Urothelium cell line (cell line): ENCODE results near the gene FRAS1.
"Not testable (repeated sequence)": the region's sequence is repeated elsewhere in the genome, so short reads cannot be mapped to it uniquely, and the experiment has no call there.

ENCODE experiments used
- DNase-seq: peaks from one replicate; pipeline ENCODE4 v3.0.0; 2011; ENCODE audit warnings: low spot score, mixed read lengths
- FAIRE-seq: peaks from 2 replicates; lab custom pipeline; 2011; peaks lifted over from hg19 to GRCh38; lab: Jason Lieb, UNC

FRAS1 gene

DNA sequence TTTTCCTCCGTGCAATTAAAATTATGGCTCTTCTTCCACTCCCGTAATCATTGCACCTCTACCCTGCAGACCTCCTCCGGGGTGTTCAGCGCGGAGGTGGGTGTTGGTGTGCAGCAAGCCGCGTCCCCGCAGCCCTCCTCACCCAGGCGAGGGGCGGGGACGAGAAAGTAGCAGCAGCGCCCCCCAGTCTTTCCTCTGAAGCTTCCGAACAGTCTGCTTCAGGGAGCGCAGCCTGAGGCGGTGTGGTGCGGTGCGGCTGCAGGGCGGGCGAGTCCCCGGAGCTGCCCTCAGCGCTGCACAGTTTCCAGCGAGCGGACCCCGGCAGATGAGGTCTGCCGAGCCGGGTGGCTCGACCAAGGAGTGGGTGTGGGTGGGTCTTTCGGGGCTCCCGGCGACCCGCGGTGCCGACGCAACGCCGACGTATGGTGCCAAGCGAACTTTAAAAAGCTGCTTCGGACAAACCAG lies at the start of gene FRAS1:
Gene FRAS1, plus strand, starts transcription at position 189 of the 465 bp plus-strand sequence. CDS start 687 bp downstream, outside the sequence.
- peak; percentile 32 for DNase-seq
- FAIRE-seq = no peak

- FAIRE-seq, DNase-seq: not testable (repeated sequence)
Measured at GRCh38 chr4:78011003-78011402, 46.1 kb upstream of the FRAS1 start.

- FAIRE-seq (no peak), DNase-seq (no peak)
Measured at GRCh38 chr4:78014889-78015886, 41.9 kb upstream of the FRAS1 start.

DNA sequence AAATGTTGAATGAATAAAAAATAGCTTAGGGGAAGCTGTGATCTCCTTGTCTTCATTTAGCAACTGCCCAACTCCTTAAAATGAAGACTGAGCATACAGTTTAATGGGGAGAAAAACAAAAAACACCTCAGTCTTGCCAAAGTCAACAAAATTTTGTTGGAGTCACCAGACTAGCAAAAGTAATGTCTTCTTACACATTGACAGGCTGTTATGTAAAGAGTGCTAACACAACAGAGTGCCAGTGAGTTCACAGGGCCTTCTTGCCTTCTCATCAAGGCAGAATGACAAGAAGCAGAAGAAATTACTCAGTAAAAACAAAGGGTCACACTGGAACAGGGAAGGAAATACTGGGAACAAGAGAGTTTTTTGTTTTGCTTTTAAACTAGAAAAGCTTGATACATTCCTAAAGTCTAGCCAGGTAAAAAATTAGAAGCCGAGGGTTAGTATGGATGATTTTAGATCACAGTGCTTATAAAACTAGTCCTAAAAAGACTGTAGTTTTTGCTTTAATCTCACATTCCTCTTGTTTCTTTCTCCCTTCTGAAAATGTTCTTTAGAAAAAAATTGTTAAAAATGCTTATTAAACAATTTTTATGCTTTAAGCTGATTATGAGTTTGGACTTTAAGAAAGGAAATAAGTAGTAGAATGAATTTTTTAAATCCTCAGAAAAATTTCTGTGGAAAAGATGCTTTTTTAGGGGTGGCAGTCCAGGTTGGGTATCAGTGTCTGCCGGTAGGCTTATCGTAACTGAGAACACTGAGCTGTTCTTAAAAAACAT lies 38.7 kb upstream of the FRAS1 start:
- FAIRE-seq = no peak
- no peak for DNase-seq

DNA sequence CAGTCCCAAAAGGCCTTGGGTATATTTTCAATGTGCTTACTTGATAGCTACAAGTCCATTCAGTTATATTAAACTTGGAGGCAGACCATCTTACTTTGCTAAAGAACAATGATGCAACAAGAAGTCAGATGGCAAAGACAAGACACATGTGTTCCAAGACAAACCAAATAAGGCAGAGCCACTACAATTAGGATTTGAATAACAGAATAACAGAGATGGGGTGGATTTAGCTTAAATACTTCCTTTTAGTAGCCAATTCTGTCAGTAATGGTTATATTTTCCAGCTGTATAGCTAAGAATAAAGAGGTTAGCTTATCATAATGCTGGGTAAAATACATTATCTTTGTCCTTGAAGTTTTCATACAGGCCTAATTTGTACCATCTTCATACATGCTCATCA lies 37.7 kb upstream of the FRAS1 start:
- FAIRE-seq (no peak), DNase-seq (no peak)

GRCh38 chr4:78020677-78021076 lies 36.4 kb upstream of the FRAS1 start:
- DNase-seq (no peak), FAIRE-seq (peak; percentile 35)

GRCh38 chr4:78022517-78022916 lies 34.6 kb upstream of the FRAS1 start:
- DNase-seq = no peak
- FAIRE-seq = no peak

- DNase-seq (no peak), FAIRE-seq (no peak)
Measured at GRCh38 chr4:78024085-78024484, 33.0 kb upstream of the FRAS1 start.

GRCh38 chr4:78024576-78025091 lies 32.5 kb upstream of the FRAS1 start:
- no peak for DNase-seq
- no peak for FAIRE-seq

- FAIRE-seq = no peak
- no peak for DNase-seq
Measured at GRCh38 chr4:78031417-78031950, 25.6 kb upstream of the FRAS1 start.

DNA sequence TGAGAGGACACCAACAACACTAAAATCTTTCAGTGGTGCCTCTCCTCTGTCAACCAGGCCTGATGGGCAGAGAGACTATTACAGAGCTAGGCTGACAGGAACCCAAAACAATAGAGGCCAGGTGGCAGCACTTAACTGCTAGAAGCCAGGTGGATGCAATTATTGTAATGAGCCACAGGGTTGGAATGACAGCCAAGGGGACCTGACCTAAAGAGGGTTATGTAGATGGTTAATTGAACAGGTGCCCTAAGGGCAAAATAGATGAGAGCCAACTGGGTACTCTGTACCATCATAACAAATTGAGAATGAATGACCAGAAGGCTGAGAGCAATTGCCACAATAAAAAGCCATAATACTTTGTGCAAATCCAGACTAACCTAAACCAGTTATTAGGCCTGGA lies 24.7 kb upstream of the FRAS1 start:
- FAIRE-seq (no peak), DNase-seq (no peak)

DNA sequence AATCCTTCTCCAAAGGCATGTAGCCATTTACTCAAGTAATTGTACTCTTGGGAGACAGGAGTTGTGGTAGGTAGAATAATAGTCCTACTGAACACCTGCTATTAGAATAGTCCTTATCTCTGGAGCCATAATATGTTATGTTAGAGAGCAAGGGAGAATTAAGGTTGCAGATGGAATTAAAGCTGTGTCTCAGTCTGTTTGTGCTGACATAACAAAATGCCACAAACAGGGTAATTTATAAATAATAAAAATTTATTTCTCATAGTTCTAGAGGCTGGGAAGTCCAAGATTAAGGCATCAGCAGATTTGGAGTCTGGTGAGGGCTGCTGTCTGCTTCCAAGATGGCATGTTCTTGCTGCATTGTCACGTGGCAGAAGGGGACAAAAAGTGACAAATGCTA lies 24.2 kb upstream of the FRAS1 start:
- no peak for FAIRE-seq
- DNase-seq = no peak

GRCh38 chr4:78033861-78034260 lies 23.3 kb upstream of the FRAS1 start:
- FAIRE-seq = no peak
- DNase-seq = peak; percentile 7

DNA sequence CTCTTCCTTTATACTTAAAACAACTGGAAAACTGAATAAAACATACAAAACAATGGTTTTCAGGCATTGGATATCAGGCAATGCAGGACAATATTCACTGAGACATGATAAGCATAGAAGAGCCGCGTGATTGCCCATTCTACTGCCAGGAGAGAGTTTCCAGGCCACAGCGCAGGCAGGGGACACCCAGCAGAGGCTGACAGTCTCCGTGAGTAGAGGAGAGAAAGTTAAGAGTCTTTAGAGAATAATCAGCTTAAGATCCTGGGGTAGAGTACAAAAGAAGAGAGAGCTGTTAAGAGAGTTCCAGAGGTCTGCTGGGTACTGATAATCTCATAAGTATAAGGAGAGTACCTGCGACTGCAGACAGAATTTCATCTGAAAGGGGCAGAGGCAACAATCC lies 18.4 kb upstream of the FRAS1 start:
- no peak for FAIRE-seq
- DNase-seq = no peak

DNA sequence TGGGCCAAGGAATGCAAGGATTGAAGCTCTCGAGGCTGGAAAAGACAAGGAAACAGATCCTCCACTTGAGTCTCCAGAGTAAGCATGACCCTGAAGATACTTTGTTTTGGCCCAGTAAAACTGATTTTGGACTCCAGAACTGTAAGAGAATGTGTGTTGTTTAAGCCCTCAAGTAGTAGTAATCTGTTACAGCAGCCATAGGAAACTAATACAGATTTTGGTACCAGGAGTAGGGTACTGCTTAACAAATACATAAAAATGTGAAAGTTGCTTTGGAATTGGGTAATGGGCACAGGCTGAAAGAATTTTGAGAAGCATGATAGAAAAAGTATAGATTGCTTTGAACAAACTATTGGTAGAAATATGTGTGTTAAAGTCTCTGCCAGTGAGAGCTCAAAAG lies 17.4 kb upstream of the FRAS1 start:
- DNase-seq (no peak), FAIRE-seq (no peak)

- no peak for DNase-seq
- no peak for FAIRE-seq
Measured at GRCh38 chr4:78040431-78040830, 16.7 kb upstream of the FRAS1 start.

DNA sequence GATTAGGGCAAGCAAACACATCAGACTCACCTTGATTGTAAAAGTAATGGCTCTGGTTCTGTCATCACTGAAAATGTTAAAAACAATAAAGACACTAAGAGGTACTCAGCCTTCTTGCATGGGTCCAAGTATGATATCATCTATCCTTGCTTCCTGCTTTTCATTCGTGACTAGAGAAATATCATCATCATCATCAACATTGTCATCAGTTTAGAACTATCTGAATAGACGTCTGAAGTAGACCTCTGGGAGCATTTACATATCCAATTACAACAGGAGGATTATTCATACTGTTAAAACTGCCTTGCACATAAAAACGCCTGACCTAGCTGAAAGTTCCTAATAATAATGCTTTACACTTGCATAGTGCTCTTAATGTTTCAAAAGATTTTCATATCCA lies 9.8 kb upstream of the FRAS1 start:
- no peak for DNase-seq
- FAIRE-seq = no peak

DNA sequence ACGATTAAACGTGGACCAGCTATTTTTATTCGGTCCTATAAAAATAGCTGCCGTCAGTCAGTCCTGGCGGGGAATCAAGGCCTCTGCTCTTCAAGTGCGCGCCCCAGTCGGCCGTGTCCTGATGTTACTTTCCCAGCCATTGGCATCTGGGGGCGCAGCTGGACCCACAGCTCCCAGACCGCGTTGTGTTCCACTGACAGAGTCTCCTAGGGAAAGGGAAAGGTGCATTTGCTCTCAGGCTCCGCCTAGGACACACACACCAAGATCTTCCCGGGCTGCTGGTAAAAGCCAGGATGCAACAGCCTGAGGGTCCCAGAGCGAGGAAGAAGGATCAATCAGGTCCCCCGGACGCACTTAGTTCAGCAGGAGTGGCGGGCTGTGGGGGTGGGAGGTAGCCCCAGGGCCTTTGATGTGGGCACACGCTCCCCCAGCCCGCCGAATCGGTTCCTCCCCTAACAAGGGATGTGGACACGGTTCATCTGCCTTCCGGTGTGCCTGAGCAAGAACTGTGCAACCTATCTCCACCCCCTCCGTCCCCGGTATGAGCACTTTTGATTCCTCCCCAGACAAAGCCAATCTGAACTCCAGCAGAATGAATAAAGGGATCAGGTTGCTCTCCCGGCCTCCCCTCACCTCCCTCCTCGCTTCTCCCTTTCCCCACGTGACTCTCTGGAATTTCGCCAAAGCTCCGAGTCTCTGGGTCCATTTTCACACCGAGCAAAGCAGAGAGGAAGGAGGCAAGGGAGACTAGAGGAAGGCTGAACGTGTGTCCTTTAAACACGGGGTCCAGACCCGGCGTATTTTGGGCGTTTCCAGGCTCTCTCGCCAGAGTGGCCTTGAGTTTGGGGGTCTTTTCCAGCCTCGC lies 626 bp upstream of the FRAS1 start:
- FAIRE-seq (peak; percentile 48), DNase-seq (peak; percentile 80)

- DNase-seq (peak; percentile 18), FAIRE-seq (no peak)
Measured at GRCh38 chr4:78057600-78058550, 752 bp downstream of the FRAS1 start.
